ENCODE measurements around the gene CFAP100. TPM values are rescaled to one million over a fixed set of nuclear protein-coding genes. Genes with fewer than 3 reads are reported as not detected.

Gene CFAP100
- total and polyA plus RNA-seq, 2 of the 4 experiments (the other 2 are of a cell fraction) = not detected

- TF ChIP-seq MXI1 (IDR thresholded peaks at IDR 0.05; ENCODE audit: borderline replicate concordance, low read depth, low read length) = no peak
Observed at GRCh38 chr3:126473292-126474168, 78.8 kb downstream of the CFAP100 start (continued).

GRCh38 chr3:126474498-126475412, 80.0 kb downstream of the CFAP100 start:
- Histone ChIP-seq H3K9ac (ENCODE audit: low read depth, low read length) (peak overlapping the region; percentile 66), H2AFZ (replicated peaks; ENCODE audit: low read length, poor library complexity) (peak overlapping the region; percentile 82)
- 5% methylated on average over 41 of the region's 72 CpGs; no CpG with 5 or more reads in 1 of the 2 experiments for WGBS, 2 experiments (ENCODE audit: extremely low coverage in 2 of 2, insufficient read length in 1 of 2)
- TF ChIP-seq BHLHE40 (IDR thresholded peaks at IDR 0.05; ENCODE audit: low read depth, low read length) = no peak
- TF ChIP-seq RCOR1 (IDR thresholded peaks at IDR 0.05; ENCODE audit: insufficient replicate concordance, low read length) = no peak
- no peak for TF ChIP-seq MXI1 (IDR thresholded peaks at IDR 0.05; ENCODE audit: borderline replicate concordance, low read depth, low read length)
- no peak for TF ChIP-seq CTCF (conservative IDR thresholded peaks at IDR 0.05; ENCODE audit: low read depth, low read length)
- no peak; the same call in 1 of the 2 replicates for TF ChIP-seq CHD1 (IDR thresholded peaks at IDR 0.05; ENCODE audit: low read depth, low read length)
- no peak for TF ChIP-seq SMC3 (IDR thresholded peaks at IDR 0.05; ENCODE audit: low read depth, low read length)
- no peak for TF ChIP-seq MAZ (IDR thresholded peaks at IDR 0.05; ENCODE audit: borderline replicate concordance, low read depth, low read length)
- TF ChIP-seq, protein P1, sequence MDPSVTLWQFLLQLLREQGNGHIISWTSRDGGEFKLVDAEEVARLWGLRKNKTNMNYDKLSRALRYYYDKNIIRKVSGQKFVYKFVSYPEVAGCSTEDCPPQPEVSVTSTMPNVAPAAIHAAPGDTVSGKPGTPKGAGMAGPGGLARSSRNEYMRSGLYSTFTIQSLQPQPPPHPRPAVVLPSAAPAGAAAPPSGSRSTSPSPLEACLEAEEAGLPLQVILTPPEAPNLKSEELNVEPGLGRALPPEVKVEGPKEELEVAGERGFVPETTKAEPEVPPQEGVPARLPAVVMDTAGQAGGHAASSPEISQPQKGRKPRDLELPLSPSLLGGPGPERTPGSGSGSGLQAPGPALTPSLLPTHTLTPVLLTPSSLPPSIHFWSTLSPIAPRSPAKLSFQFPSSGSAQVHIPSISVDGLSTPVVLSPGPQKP (IDR thresholded peaks at IDR 0.05; ENCODE audit: borderline replicate concordance, low read depth, low read length) = no peak

More at GRCh38 chr3:126474498-126475412, 80.0 kb downstream of the CFAP100 start:
- H3K36me3 ChIP-seq (ENCODE audit: control insufficient read depth, insufficient read depth, low read length) = peaks cover 17% of the 10 kb centered on the region
- H3K14ac ChIP-seq (replicated peaks; ENCODE audit: low read depth, low read length) = peak overlapping the region; percentile 45; the same call in 1 of the 2 replicates
- intact Hi-C loops (cut with micrococcal nuclease) = loop anchor here (5.0 to 10.0 kb wide), 2 partner anchors 217 to 340 kb away; no protein-coding TSS in a partner anchor
- no peaks in the 10 kb centered on the region for H3K27me3 ChIP-seq (ENCODE audit: control insufficient read depth, insufficient read depth, low read length)
- no peak overlapping the region for H4K8ac ChIP-seq (ENCODE audit: low read depth in 2 of 2, low read length in 2 of 2)
- POLR2A ChIA-PET (ENCODE audit: unreplicated experiment) = no interaction called here
- H2BK5ac ChIP-seq (ENCODE audit: low read depth, low read length, poor library complexity, severe bottlenecking) = no peak overlapping the region
- BruUV-seq (replicated peaks) = no TSS peak
- H2BK20ac ChIP-seq (ENCODE audit: low read depth, low read length) = no peak overlapping the region
- no peak overlapping the region for H3K18ac ChIP-seq (ENCODE audit: low read depth, low read length)
- peak; percentile 35 for DNase-seq
- peak overlapping the region; percentile 77 for H3K4me3 ChIP-seq (ENCODE audit: insufficient read depth, low read depth, low read length)
- H3K4me2 ChIP-seq (ENCODE audit: low read depth, low read length) = peak overlapping the region; percentile 99
- H2AK5ac ChIP-seq (ENCODE audit: low read depth, low read length) = peak overlapping the region; percentile 24; the same call in 1 of the 2 replicates
- peaks cover 16% of the 10 kb centered on the region for H3K4me1 ChIP-seq (ENCODE audit: control insufficient read depth, insufficient read depth, low read length)
- H3K27ac ChIP-seq (ENCODE audit: insufficient read depth, low read length) = peak overlapping the region; percentile 46
- dilution Hi-C loops (cut with HindIII; ENCODE audit: low sequenced_read_pairs, unreplicated experiment) = no loop called here
- peaks cover 38% of the 10 kb centered on the region for H4K20me1 ChIP-seq (ENCODE audit: insufficient read depth, low read length)
- H3K9me1 ChIP-seq (ENCODE audit: insufficient read depth, low read length) = peaks cover 26% of the 10 kb centered on the region
- in situ Hi-C loops (cut with MboI; ENCODE audit: low sequenced_read_pairs) = no loop called here
- H4K91ac ChIP-seq (ENCODE audit: insufficient read depth, low read depth, low read length) = no peak overlapping the region
- H3K56ac ChIP-seq (ENCODE audit: extremely low read depth, insufficient read depth, low read length) = peak overlapping the region; percentile 26; the same call in 1 of the 2 replicates
- H2AK9ac ChIP-seq (replicated peaks; ENCODE audit: low read depth, low read length, poor library complexity) = peak overlapping the region; percentile 4
- peaks cover 37 to 50% of the 10 kb centered on the region in 2 experiments for H3K79me1 ChIP-seq (ENCODE audit: low read depth in 1 of 2, low read length in 2 of 2)
- ATAC-seq (ENCODE audit: low read depth) = peak; percentile 0
- no peaks in the 10 kb centered on the region for H3K9me3 ChIP-seq (ENCODE audit: control insufficient read depth, insufficient read depth, low read length)
- H3K4ac ChIP-seq (ENCODE audit: low read depth, low read length) = peak overlapping the region; percentile 20; the same call in 1 of the 2 replicates
- CTCF ChIA-PET = no interaction called here
- peak overlapping the region; percentile 68 for H3K23ac ChIP-seq (ENCODE audit: low read depth, low read length)
- no peak overlapping the region for H2BK15ac ChIP-seq (ENCODE audit: low read depth, low read length)
- no peak overlapping the region for H4K5ac ChIP-seq (ENCODE audit: low read depth, low read length)
- H2BK120ac ChIP-seq (ENCODE audit: low read depth, low read length) = no peak overlapping the region
